OCI-LY7 (cell line): ENCODE data around the gene SLC10A7. TPM values are rescaled to one million over a fixed set of nuclear protein-coding genes. Genes with fewer than 3 reads are reported as not detected.

Experiments used
- BruUV-seq: library from RNA; stranded (reverse); fragments of 400-500 nt; replicated peaks from 2 replicates; lab custom pipeline; 2021; lab: Mats Ljungman, UMichigan
- CTCF ChIA-PET: fragments of 300-600 bp; sonication (Branson Sonifier 250); formaldehyde crosslinking; loops from one replicate; lab custom pipeline; 2022; ENCODE audit warnings: antibody characterized with exemption; ENCODE audit not compliant: unreplicated experiment; lab: Charles Lee
- POLR2A ChIA-PET: fragments of 300-600 bp; sonication (Branson Sonifier 250); formaldehyde crosslinking; loops from one replicate; lab custom pipeline; 2022; ENCODE audit warnings: antibody characterized with exemption; lab: Charles Lee
- DNase-seq: peaks from one replicate; pipeline ENCODE4 v3.0.0-alpha.2; 2015; ENCODE audit warnings: low spot score
- H2AFZ ChIP-seq: fragments of 200-600 bp; sonication (generic), shearing (Covaris generic); 2 replicates; pipeline ENCODE4 v1.6.1; 2014; ENCODE audit warnings: mild to moderate bottlenecking, antibody characterized with exemption, low read length, moderate library complexity
- H3K27ac ChIP-seq: fragments of 200-600 bp; sonication (generic); 2 replicates; pipeline ENCODE4 v1.5.1; 2014; ENCODE audit warnings: mixed run types, low read depth, mild to moderate bottlenecking, moderate library complexity, low read length, inconsistent platforms; ENCODE audit not compliant: poor library complexity, severe bottlenecking
- H3K36me3 ChIP-seq: fragments of 200-600 bp; sonication (generic); 2 replicates; pipeline ENCODE4 v1.6.1; 2014; ENCODE audit warnings: mild to moderate bottlenecking, antibody characterized with exemption, low read length, moderate library complexity, mixed read lengths; ENCODE audit not compliant: insufficient read depth
- H3K4me1 ChIP-seq: fragments of 200-600 bp; sonication (generic); 2 replicates; pipeline ENCODE4 v1.5.1; 2014; ENCODE audit warnings: mild to moderate bottlenecking, low read length; ENCODE audit not compliant: insufficient read depth, poor library complexity, severe bottlenecking
- H3K4me2 ChIP-seq: fragments of 200-600 bp; sonication (generic); 2 replicates; pipeline ENCODE4 v1.6.1; 2014; ENCODE audit warnings: mild to moderate bottlenecking, low read length
- H3K4me3 ChIP-seq: fragments of 200-600 bp; sonication (generic); 2 replicates; pipeline ENCODE4 v1.5.1; 2014; ENCODE audit warnings: mild to moderate bottlenecking, low read depth, low read length; ENCODE audit not compliant: poor library complexity, severe bottlenecking
- H3K79me2 ChIP-seq: fragments of 200-600 bp; sonication (generic); 2 replicates; pipeline ENCODE4 v1.6.1; 2016; ENCODE audit warnings: low read depth, mild to moderate bottlenecking, low read length, moderate library complexity, mixed read lengths; ENCODE audit not compliant: insufficient read depth
- H3K9me2 ChIP-seq: fragments of 200-600 bp; sonication (generic); 2 replicates; pipeline ENCODE4 v1.6.1; 2016; ENCODE audit warnings: mild to moderate bottlenecking, low read length, mixed read lengths; ENCODE audit not compliant: insufficient read depth
- H3K9me3 ChIP-seq: fragments of 200-600 bp; sonication (generic); 2 replicates; pipeline ENCODE4 v1.6.1; 2014; ENCODE audit warnings: mild to moderate bottlenecking, mixed run types, low read length, mixed read lengths
- H4K20me1 ChIP-seq: fragments of 200-600 bp; sonication (generic); 2 replicates; pipeline ENCODE4 v1.6.1; 2014; ENCODE audit warnings: mild to moderate bottlenecking, antibody characterized with exemption, low read length, moderate library complexity, mixed read lengths; ENCODE audit not compliant: insufficient read depth
- EZH2phosphoT487 ChIP-seq: fragments of 200-600 bp; sonication (generic); IDR thresholded peaks from 2 replicates; pipeline ENCODE4 v1.6.1; 2018; ENCODE audit warnings: low read depth, borderline replicate concordance, mild to moderate bottlenecking, mixed run types, antibody characterized with exemption, low read length, moderate library complexity, mixed read lengths
- intact Hi-C: fragments of 100-400 bp; cut with micrococcal nuclease; formaldehyde crosslinking; loops from one replicate; pipeline ENCODE4 v1.10.0; 2022; ENCODE audit not compliant: unreplicated experiment
- total RNA-seq, 2 experiments: library from RNA; depleted of rRNA in 1 of 2; stranded (reverse); fragments of >200 nt in 1 of 2; shearing (Covaris generic) in 1 of 2; gene quantifications; 2 replicates each; pipeline ENCODE4 v1.2.3, GENCODE V29; 2014 to 2022
- TF ChIP-seq, protein P1 (sequence below): fragments of 200-600 bp; sonication (generic); conservative IDR thresholded peaks from 2 replicates; pipeline ENCODE4 v1.5.1; 2014; ENCODE audit warnings: mild to moderate bottlenecking, antibody characterized with exemption, low read length, moderate library complexity, mixed read lengths

Gene SLC10A7
- total RNA-seq, 2 experiments from 2014 or later = 16.8 to 18.9 TPM

DNA sequence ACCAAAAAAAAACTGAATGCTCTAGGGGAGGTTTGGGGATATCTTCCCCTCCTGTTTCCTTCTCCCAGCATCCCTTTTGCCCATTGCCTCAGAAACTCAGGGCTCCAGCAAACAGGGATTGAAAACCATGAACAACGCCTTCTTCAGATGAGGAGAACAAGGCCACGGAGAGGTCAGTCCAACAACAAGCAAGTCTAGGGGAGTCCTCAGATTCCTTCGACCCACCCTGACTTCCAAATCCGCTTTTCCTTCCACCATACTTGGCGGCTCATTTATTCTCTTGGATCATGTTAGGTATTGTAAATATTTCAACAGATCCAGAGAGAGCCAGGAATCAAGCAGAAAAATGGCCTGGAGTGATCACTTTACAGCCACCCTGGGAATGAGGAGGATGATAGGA lies 285.5 kb downstream of the SLC10A7 start:
- ChIA-PET POLR2A (no interaction called here), CTCF (no interaction called here)
- H3K36me3 ChIP-seq = no peaks in the 10 kb centered on the region
- no peaks in the 10 kb centered on the region for H3K79me2 ChIP-seq
- H3K4me1 ChIP-seq = no peaks in the 10 kb centered on the region
- TF ChIP-seq, protein P1, sequence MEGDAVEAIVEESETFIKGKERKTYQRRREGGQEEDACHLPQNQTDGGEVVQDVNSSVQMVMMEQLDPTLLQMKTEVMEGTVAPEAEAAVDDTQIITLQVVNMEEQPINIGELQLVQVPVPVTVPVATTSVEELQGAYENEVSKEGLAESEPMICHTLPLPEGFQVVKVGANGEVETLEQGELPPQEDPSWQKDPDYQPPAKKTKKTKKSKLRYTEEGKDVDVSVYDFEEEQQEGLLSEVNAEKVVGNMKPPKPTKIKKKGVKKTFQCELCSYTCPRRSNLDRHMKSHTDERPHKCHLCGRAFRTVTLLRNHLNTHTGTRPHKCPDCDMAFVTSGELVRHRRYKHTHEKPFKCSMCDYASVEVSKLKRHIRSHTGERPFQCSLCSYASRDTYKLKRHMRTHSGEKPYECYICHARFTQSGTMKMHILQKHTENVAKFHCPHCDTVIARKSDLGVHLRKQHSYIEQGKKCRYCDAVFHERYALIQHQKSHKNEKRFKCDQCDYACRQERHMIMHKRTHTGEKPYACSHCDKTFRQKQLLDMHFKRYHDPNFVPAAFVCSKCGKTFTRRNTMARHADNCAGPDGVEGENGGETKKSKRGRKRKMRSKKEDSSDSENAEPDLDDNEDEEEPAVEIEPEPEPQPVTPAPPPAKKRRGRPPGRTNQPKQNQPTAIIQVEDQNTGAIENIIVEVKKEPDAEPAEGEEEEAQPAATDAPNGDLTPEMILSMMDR = no peak
- TF ChIP-seq EZH2phosphoT487 = no peak
- intact Hi-C loops = no loop called here
- H3K9me3 ChIP-seq = no peaks in the 10 kb centered on the region
- no TSS peak for BruUV-seq
- no peak overlapping the region for H3K27ac ChIP-seq
- H4K20me1 ChIP-seq = no peaks in the 10 kb centered on the region
- H3K9me2 ChIP-seq = no peaks in the 10 kb centered on the region
- no peak overlapping the region for H3K4me3 ChIP-seq
- DNase-seq = no peak
- H3K4me2 ChIP-seq = no peak overlapping the region
- H2AFZ ChIP-seq = no peak overlapping the region

DNA sequence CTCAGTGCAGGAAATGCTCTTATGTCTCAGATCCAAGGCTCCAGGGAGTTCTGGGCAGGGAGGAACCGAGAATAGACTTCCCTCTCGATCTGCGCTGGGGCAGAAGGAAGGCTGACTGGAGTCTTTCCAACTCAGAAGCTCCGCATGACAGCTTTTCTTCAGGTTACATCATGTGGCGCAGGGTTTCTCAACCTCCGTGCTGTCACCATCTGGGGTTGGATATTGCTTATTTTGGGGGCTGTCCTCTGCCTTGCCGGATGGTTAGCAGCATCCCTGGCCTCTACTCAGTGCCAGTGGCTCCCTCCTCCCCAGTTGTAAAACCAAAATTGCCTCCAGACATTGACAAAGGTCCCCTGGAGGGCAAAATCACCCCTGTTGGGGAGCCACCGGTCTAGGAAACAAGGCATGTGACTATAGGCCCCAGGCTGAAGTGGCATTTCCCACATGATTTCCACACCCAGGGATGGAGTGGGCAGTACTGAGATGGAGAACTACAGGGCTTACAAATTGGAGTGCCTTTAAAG lies 286.0 kb downstream of the SLC10A7 start:
- ChIA-PET CTCF (no interaction called here), POLR2A (interaction anchor here (0.5 kb wide), 1 partner anchor 44 kb away, joined by 3 read pairs; no protein-coding TSS in a partner anchor)
- Histone ChIP-seq H3K27ac (no peak overlapping the region), H4K20me1 (no peaks in the 10 kb centered on the region), H3K4me2 (no peak overlapping the region), H3K79me2 (no peaks in the 10 kb centered on the region), H3K4me1 (no peaks in the 10 kb centered on the region), H2AFZ (no peak overlapping the region), H3K4me3 (no peak overlapping the region), H3K9me2 (no peaks in the 10 kb centered on the region), H3K36me3 (no peaks in the 10 kb centered on the region), H3K9me3 (no peaks in the 10 kb centered on the region)
- BruUV-seq = no TSS peak
- intact Hi-C loops = no loop called here
- DNase-seq = no peak
- TF ChIP-seq EZH2phosphoT487 = no peak
- TF ChIP-seq, protein P1 = no peak

DNA sequence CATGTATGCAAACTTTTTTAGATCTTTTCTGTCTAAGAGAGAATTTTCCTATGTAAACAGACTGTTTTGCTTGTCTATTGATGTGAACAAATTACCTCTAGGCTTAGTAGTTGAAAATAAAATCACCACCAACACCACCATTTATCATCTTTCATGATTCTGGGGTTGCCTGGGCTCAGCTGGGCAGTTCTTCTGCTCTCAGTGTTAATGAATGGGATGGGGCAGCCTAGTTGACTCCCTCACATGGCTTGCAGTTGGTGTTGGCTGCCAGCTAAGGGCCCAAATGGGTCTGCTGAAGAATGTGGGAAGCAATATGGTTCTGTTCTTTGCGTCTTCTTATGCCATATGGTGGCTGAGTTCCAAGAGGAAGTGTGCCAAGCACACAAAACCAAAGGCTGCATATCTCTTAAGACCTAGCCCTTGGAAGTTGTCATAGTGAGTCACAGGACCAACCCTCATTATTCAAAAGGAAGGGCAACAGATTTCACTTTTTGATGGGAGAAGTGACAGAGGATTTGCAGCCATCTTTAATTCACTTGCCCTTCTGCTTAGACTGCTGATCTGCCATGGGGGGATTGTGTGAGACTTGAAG lies 289.5 kb downstream of the SLC10A7 start:
- H3K9me2 ChIP-seq = no peaks in the 10 kb centered on the region
- CTCF ChIA-PET = no interaction called here
- no peaks in the 10 kb centered on the region for H3K36me3 ChIP-seq
- no peaks in the 10 kb centered on the region for H3K9me3 ChIP-seq
- no peaks in the 10 kb centered on the region for H4K20me1 ChIP-seq
- no peak overlapping the region for H3K27ac ChIP-seq
- H2AFZ ChIP-seq = no peak overlapping the region
- no peaks in the 10 kb centered on the region for H3K79me2 ChIP-seq
- intact Hi-C loops = no loop called here
- H3K4me2 ChIP-seq = no peak overlapping the region
- no TSS peak for BruUV-seq
- H3K4me3 ChIP-seq = no peak overlapping the region
- no peaks in the 10 kb centered on the region for H3K4me1 ChIP-seq
- DNase-seq = no peak
- POLR2A ChIA-PET = interaction anchor here (1.2 kb wide), 1 partner anchor 15 kb away, joined by 4 read pairs; no protein-coding TSS in a partner anchor
- TF ChIP-seq EZH2phosphoT487 = no peak
- TF ChIP-seq, protein P1 = no peak
